Kidney epithelial cell (primary cell): ENCODE data around the gene RCC2. TPM values are rescaled to one million over a fixed set of nuclear protein-coding genes. Genes with fewer than 3 reads are reported as not detected.

Source experiments
- DNase-seq: peaks from one replicate; pipeline ENCODE4 v3.0.0-alpha.2; 2010; ENCODE audit warnings: low read depth
- H3K27me3 ChIP-seq: 2 replicates; pipeline ENCODE4 v1.6.0; 2011; ENCODE audit warnings: low read length; ENCODE audit not compliant: control insufficient read depth, insufficient read depth
- H3K36me3 ChIP-seq: 2 replicates; pipeline ENCODE4 v1.5.1; 2011; ENCODE audit warnings: low read length; ENCODE audit not compliant: control insufficient read depth, insufficient read depth
- H3K4me3 ChIP-seq: 2 replicates; pipeline ENCODE4 v1.5.1; 2011; ENCODE audit warnings: low read depth, mild to moderate bottlenecking, control low read depth, low read length
- total RNA-seq: library from RNA; depleted of rRNA; stranded (reverse); fragments of >200 nt; gene quantifications from 2 replicates; pipeline ENCODE4 v1.2.3, GENCODE V29; 2015
- TF ChIP-seq, protein P1 (sequence below): IDR thresholded peaks from 2 replicates; pipeline ENCODE4 v1.5.1; 2011; ENCODE audit warnings: mild to moderate bottlenecking, moderate library complexity, low read length, control low read depth, inconsistent platforms; ENCODE audit not compliant: insufficient read depth, poor library complexity, severe bottlenecking

The RCC2 gene
- total RNA-seq, 1 donor from 2014 or later = 80.8 TPM

DNA sequence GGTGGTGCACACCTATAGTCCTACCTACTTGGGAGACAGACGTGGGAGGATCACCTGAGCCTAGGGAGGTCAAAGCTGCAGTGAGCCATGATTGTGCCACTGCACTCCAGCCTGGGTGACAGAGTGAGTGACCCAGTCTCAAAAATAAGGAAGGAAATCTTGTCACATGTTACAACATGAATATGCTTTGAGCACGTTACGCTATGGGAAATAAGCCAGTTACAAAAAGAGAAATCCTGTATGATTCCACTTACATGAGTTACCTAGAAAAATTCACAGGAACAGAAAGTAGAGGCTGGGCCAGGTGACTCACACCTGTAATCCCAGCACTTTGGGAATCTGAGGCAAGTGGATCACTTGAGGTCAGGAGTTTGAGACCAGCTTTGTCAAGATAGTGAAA is 74.2 kb downstream of the RCC2 start:
- DNase-seq = no peak

DNA sequence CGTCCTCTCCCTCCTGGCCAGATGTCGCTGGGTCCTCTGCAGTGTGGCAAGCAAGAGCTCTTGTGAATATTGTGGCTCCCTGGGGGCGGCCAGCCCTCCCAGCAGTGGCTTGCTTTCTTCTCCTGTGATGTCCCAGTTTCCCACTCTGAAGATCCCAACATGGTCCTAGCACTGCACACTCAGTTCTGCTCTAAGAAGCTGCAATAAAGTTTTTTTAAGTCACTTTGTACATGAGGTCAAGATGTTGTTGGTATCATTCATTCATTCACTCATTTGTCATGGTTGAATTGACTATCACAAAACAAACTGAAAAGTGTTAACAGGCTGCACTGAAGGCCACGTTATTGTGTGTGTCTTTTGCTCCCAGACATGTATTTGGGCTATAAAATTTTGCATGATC is 75.7 kb downstream of the RCC2 start:
- DNase-seq = no peak
- no peaks in the 10 kb centered on the region for H3K36me3 ChIP-seq
- TF ChIP-seq, protein P1, sequence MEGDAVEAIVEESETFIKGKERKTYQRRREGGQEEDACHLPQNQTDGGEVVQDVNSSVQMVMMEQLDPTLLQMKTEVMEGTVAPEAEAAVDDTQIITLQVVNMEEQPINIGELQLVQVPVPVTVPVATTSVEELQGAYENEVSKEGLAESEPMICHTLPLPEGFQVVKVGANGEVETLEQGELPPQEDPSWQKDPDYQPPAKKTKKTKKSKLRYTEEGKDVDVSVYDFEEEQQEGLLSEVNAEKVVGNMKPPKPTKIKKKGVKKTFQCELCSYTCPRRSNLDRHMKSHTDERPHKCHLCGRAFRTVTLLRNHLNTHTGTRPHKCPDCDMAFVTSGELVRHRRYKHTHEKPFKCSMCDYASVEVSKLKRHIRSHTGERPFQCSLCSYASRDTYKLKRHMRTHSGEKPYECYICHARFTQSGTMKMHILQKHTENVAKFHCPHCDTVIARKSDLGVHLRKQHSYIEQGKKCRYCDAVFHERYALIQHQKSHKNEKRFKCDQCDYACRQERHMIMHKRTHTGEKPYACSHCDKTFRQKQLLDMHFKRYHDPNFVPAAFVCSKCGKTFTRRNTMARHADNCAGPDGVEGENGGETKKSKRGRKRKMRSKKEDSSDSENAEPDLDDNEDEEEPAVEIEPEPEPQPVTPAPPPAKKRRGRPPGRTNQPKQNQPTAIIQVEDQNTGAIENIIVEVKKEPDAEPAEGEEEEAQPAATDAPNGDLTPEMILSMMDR = no peak

More for the DNA sequence above, 74.2 kb downstream of the RCC2 start:
- no peaks in the 10 kb centered on the region for H3K27me3 ChIP-seq
- no peaks in the 10 kb centered on the region for H3K36me3 ChIP-seq
- H3K4me3 ChIP-seq = no peak overlapping the region
- TF ChIP-seq, protein P1 = no peak

DNA sequence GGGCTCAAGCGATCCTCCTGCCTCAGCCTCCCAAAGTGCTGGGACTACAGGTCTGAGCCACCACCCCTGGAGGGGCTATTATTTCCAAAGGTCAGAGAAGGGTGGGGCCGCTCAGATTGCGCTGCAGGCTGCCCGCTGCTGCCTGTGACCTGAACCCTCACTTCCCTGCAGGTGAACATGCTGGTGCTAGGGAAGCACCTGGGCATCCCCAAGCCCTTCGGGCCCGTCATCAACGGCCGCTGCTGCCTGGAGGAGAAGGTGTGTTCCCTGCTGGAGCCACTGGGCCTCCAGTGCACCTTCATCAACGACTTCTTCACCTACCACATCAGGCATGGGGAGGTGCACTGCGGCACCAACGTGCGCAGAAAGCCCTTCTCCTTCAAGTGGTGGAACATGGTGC is 76.1 kb downstream of the RCC2 start:
- H3K27me3 ChIP-seq = no peaks in the 10 kb centered on the region
- TF ChIP-seq, protein P1 = no peak
- no peak overlapping the region for H3K4me3 ChIP-seq
- DNase-seq = no peak
- H3K36me3 ChIP-seq = no peaks in the 10 kb centered on the region

More for the DNA sequence above, 75.7 kb downstream of the RCC2 start:
- Histone ChIP-seq H3K4me3 (no peak overlapping the region), H3K27me3 (no peaks in the 10 kb centered on the region)

DNA sequence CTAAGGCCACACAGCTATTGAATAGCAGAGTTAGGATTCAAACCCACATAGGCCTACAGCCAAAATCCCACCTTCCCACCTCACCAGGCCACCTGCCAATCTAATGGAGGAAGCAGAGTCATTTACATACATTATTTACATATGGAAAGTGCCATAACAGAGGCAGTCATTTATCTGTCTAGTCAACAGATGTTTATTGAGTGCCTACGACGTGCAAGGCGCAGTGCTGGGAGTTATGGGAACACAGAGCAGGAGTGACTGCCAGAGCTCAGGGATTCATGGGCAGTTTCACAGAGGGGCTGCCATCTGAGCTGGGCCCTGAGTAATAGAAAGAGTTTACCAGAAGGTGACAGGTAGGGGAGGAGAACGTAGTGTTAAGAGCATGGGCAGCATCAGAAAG is 77.8 kb downstream of the RCC2 start:
- DNase-seq = no peak
- Histone ChIP-seq H3K36me3 (no peaks in the 10 kb centered on the region), H3K27me3 (no peaks in the 10 kb centered on the region), H3K4me3 (no peak overlapping the region)
- TF ChIP-seq, protein P1 = no peak

DNA sequence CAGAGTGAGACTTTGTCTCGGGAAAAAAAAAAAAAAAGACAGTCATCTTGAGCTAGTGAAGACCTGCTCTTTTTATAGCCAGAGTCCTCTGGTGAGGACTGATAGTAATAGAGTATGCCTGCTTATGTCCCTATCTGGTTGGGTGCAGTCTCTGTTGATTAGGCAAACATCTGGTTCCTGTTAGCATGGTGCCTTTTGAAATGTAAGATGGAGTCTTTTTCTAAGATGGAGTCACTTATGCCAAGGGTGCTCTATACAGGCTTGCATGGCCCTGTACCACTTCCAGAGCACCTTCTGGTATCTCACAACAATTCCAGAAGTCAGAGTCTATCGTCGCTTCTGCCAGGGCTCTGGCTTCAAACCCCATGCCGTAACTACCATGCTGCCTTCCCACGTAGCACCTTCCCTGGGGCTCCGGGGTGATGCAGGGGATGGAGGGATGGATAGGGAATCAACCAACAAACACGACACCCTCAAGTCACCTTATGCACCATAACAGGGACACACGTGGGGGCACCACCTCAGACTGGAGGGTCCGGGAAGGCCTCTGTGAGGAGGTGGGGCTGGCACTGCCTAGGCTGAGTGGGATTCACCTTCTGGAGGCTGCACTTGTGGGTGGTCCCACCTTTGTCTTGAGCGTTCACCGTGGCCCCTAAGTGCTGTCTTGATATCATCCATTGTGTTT is 79.1 kb downstream of the RCC2 start:
- DNase-seq = no peak
- Histone ChIP-seq H3K27me3 (no peaks in the 10 kb centered on the region), H3K4me3 (no peak overlapping the region), H3K36me3 (no peaks in the 10 kb centered on the region)
- TF ChIP-seq, protein P1 = no peak

DNA sequence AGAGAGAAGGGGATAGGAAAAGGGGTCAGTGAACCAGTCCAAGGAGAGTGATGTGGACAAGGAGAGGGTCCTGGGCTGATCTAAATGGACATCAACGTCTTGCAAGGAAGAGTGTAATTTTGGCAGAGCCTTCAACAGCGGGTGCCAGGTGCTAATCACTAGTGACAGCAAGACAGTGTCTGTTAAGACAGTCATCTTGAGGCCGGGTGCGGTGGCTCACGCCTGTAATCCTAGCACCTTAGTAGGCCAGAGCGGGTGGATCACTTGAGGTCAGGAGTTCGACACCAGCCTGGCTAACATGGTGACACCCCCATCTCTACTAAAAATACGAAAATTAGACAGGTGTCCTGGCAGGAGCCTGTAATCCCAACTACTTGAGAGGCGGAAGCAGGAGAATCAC is 79.7 kb downstream of the RCC2 start:
- Histone ChIP-seq H3K4me3 (no peak overlapping the region), H3K36me3 (no peaks in the 10 kb centered on the region), H3K27me3 (no peaks in the 10 kb centered on the region)
- TF ChIP-seq, protein P1 = no peak
- no peak for DNase-seq
